ENCODE results near the gene NSMCE4A. TPM values are rescaled to one million over a fixed set of nuclear protein-coding genes. Genes with fewer than 3 reads are reported as not detected.
"Not testable (repeated sequence)": the region's sequence is repeated elsewhere in the genome, so short reads cannot be mapped to it uniquely, and the experiment has no call there.

Gene NSMCE4A
- total RNA-seq, 1 donor from 2014 or later = 17.6 TPM

- TF ChIP-seq CTCF (IDR thresholded peaks at IDR 0.05; ENCODE audit: insufficient read depth, low read length, severe bottlenecking) = no peak
- no peak for FAIRE-seq
Measured at GRCh38 chr10:121936295-121936694, 38.7 kb downstream of the NSMCE4A start.

GRCh38 chr10:121935702-121936101 lies 39.3 kb downstream of the NSMCE4A start:
- no peak for TF ChIP-seq CTCF (IDR thresholded peaks at IDR 0.05; ENCODE audit: insufficient read depth, low read length, severe bottlenecking)
- Histone ChIP-seq H3K36me3 (ENCODE audit: control insufficient read depth, insufficient read depth, low read length) (no peaks in the 10 kb centered on the region), H3K27me3 (ENCODE audit: control insufficient read depth, insufficient read depth, low read length) (no peaks in the 10 kb centered on the region), H3K4me3 (ENCODE audit: low read depth, low read length) (no peak overlapping the region)
- DNase-seq (ENCODE audit: low read depth) (no peak), FAIRE-seq (no peak)

More at GRCh38 chr10:121936295-121936694, 38.7 kb downstream of the NSMCE4A start:
- no peak for DNase-seq (ENCODE audit: low read depth)
- Histone ChIP-seq H3K27me3 (ENCODE audit: control insufficient read depth, insufficient read depth, low read length) (no peaks in the 10 kb centered on the region), H3K4me3 (ENCODE audit: low read depth, low read length) (no peak overlapping the region), H3K36me3 (ENCODE audit: control insufficient read depth, insufficient read depth, low read length) (no peaks in the 10 kb centered on the region)

- not testable (repeated sequence) for H3K27me3 ChIP-seq (ENCODE audit: control insufficient read depth, insufficient read depth, low read length); H3K4me3 ChIP-seq (ENCODE audit: low read depth, low read length); FAIRE-seq
Measured at GRCh38 chr10:121930268-121931085, 44.5 kb downstream of the NSMCE4A start.

GRCh38 chr10:121929585-121930267 lies 45.3 kb downstream of the NSMCE4A start:
- not testable (repeated sequence) for H3K36me3 ChIP-seq (ENCODE audit: control insufficient read depth, insufficient read depth, low read length); H3K27me3 ChIP-seq (ENCODE audit: control insufficient read depth, insufficient read depth, low read length); DNase-seq (ENCODE audit: low read depth); H3K4me3 ChIP-seq (ENCODE audit: low read depth, low read length); FAIRE-seq

More at GRCh38 chr10:121930268-121931085, 44.5 kb downstream of the NSMCE4A start:
- not testable (repeated sequence) for H3K36me3 ChIP-seq (ENCODE audit: control insufficient read depth, insufficient read depth, low read length)
- peak; percentile 46 for DNase-seq (ENCODE audit: low read depth)

- FAIRE-seq (no peak), DNase-seq (ENCODE audit: low read depth) (no peak)
- H3K36me3 ChIP-seq (ENCODE audit: control insufficient read depth, insufficient read depth, low read length) = no peaks in the 10 kb centered on the region
- H3K27me3 ChIP-seq (ENCODE audit: control insufficient read depth, insufficient read depth, low read length) = no peaks in the 10 kb centered on the region
- peak overlapping the region; percentile 92 for H3K4me3 ChIP-seq (ENCODE audit: low read depth, low read length)
- no peak for TF ChIP-seq CTCF (IDR thresholded peaks at IDR 0.05; ENCODE audit: insufficient read depth, low read length, severe bottlenecking)
Measured at GRCh38 chr10:121928528-121928884, 46.5 kb downstream of the NSMCE4A start.

GRCh38 chr10:121927841-121928527 lies 47.0 kb downstream of the NSMCE4A start, which contains the start of gene ATE1:
TSS of gene ATE1 (minus strand) at chr10:121928031. CDS start at chr10:121927949, 82 bp downstream.
- Histone ChIP-seq H3K36me3 (ENCODE audit: control insufficient read depth, insufficient read depth, low read length) (no peaks in the 10 kb centered on the region), H3K4me3 (ENCODE audit: low read depth, low read length) (peak within 1 kb of the TSS; percentile 92), H3K27me3 (ENCODE audit: control insufficient read depth, insufficient read depth, low read length) (no peaks in the 10 kb centered on the region)
- no peak for TF ChIP-seq CTCF (IDR thresholded peaks at IDR 0.05; ENCODE audit: insufficient read depth, low read length, severe bottlenecking)
- DNase-seq (ENCODE audit: low read depth) (peak; percentile 82), FAIRE-seq (no peak)

All from bronchial epithelial cell (primary cell).